IPS-11a (cell line): ENCODE data around the gene MCC.

Experiments
- H3K4me3 ChIP-seq: one replicate; pipeline ENCODE4 v1.5.1; 2013; ENCODE audit warnings: low read depth, low read length, control low read depth

MCC gene

DNA sequence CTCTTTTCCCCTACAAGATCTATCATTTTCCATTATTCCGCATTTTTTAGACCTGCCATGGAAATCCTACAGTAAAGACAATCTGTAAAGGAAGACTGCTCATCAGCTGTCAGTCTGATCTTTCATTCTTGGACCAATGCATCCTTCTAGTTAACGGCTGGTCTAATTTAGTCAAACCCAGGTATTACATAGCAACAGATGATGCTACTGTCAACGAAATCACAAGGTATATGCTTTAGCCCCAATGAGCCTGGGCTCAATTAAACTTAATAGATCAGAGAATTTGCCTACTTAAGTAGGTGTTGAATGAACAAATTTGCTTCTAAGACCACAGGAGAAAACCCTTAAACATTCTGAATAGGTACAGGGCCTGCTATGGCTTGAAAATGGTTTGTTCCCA, 260.5 kb downstream of the MCC start:
- no peak overlapping the region for H3K4me3 ChIP-seq

DNA sequence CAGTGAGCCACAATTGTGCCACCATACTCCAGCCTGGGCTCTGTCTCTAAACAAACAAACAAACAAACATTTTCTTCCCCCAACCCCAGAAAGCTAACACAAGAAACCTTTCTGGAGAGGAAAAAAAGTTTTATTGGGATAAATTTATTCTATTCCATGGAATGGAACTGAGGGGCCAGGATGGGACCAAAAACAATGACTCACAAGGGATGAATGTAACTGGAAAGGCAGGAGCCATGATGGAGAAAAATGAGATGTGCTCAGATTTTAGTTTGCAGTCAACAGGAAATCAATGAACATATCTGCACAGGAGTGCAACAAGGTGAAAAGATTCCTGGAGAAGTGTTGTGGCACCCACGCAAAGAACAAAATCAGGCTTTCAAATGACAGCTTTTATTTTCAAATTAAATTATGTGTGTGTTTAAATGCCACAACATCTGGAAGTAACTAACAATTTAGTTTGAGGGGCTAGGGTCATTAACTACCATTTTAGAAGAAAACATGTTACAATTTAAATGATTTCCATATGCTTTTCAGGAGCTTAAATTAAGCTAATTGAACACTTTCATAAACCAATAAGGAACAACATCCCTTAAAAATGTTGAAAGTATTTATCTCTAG, 262.0 kb downstream of the MCC start:
- H3K4me3 ChIP-seq = no peak overlapping the region

DNA sequence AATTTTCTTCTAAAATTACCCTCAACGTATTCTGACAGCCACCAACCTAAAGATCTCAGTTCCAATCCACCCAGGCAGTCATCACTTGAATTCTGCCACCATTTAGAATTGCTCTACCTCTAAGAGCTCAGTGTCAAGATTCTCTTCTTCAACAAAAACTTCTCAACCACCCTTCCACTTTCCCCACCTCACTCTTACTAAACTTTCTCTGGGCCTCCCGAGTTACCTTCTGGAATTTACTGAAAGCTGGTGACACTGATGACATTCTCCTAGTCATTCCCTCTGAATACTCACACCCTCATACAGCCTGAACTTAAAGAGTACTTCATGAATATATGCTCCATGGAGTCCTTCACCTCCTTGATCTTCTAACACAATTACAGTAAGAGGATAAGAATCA, 263.0 kb downstream of the MCC start:
- no peak overlapping the region for H3K4me3 ChIP-seq

DNA sequence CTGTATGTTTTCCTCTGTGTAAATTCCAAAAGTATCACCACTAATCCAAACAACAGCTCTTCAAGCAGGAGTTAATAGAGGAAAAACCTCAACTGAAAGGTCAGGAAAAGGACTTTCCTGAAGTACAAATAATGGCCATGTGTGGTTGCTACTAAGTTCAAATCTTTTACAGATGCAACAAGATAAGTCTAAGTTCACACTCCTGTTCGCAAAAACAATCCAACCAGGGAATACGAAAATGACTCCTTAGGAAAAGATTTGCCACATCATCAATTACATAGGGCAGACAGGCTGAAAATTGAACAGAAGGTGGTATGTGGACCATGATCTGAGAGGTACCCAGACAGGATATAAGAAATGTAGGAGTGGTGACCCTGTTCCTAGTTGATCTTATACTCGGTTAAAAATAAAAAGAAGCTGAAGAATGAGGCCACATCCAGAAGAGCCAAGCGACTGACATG, 263.6 kb downstream of the MCC start:
- no peak overlapping the region for H3K4me3 ChIP-seq

DNA sequence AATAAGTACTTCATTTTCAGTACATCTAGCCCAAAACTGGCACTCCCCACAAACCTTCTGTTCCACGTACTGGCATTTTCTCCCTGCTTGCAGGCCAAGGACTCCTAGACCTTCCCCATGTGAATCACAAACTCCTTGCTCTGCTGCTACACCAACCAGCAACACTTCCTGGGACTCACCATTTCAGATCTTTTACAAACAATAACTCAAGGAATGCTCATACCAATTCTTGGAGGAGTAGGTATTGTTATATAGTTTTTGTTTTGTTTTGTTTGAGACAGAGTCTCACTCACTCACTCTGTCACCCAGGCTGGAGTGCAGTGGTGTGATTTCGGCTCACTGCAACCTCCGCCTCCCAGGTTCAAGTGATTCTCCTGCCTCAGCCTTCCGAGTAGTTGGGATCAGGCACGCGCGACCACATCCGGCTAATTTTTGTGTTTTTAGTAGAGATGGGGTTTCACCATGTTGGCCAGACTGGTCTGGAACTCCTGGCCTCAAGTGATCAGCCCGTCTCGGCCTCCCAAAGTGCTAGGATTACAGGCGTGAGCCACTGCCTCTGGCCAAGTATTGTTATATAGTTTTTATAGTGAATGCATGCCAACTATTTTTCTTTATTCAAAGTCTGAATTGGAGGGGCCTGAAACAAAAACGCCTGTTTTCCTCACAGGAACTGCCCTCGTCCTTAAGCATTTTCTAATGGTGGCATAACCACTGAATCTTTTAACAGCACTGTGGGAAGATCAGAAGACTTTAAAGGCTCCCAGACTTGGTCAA, 264.2 kb downstream of the MCC start:
- H3K4me3 ChIP-seq = no peak overlapping the region

DNA sequence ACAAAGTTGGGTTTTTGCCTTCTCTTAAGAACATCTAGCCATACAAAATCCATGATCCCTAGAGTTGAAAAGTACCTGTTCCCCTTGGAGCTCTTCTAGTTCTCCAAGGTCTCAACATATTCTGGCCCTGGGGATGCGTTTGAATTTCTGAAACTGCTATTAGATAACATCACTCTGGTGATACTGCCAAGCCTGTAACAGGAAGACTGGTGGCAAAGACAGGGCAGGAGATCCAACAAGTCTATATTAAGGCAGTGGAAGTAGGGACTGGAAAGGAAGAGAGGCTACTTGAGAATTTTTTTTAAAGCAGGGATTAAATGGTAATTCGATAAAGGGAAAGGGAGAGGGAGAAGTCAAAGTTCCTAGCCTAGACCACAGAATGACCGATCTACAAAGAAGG, 264.9 kb downstream of the MCC start:
- no peak overlapping the region for H3K4me3 ChIP-seq

DNA sequence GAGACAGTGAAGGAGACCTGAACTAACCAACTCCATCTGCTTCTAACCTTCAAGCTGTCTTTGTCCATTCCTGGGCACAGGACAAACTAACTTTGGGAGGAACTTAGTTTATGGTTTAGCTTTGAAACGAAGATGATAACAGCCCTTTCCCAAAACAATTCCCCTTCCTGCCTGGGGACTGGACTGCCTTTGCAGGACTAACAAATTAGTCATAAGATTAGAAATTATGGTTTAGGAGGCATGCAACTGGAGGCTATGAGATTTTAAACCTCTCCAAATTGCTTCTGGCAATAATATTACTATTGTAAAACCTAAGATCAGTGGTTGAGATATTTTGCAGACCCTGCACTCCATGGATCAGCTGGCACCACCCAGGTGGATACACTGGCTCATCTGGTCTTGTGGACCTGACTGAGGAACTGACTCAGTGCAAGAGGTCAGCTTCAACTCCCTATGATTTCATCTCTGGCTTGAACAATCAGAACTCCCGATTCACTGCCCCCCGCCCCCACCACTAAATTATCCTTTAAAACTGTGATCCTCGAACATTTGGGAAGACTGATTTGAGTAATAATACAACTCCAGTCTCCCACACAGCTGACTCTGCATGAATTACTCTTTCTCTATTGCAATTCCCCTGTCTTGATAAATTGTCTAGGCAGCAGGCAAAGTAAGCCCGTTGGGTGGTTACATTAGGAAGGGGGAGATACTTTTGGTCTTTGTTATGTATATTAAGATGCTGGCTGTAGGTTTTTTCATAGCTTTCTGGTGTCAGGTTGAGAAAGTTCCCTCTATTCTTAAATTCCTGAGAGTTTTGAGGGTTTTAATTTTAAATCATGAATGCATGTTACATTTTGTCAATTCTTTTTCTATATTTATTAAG, 266.7 kb downstream of the MCC start:
- no peak overlapping the region for H3K4me3 ChIP-seq

DNA sequence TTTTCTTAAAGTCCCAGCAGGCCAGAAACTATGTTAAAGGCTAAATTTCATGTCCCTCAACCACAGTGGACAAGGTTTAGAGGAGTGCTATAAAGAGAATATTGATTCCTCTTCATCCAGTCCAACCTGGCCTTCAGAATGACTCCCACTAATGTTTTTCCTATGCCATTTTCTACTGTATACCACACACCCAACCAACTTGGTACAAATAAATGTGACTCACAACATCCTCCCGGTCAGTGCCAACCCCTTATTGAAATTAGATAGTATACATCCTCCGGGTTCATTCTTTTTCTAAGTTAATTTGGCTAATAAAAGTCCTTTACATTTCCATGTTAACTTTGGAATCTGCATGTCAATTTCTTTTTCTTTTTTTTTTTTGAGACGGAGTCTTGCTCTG, 268.6 kb downstream of the MCC start:
- no peak overlapping the region for H3K4me3 ChIP-seq

DNA sequence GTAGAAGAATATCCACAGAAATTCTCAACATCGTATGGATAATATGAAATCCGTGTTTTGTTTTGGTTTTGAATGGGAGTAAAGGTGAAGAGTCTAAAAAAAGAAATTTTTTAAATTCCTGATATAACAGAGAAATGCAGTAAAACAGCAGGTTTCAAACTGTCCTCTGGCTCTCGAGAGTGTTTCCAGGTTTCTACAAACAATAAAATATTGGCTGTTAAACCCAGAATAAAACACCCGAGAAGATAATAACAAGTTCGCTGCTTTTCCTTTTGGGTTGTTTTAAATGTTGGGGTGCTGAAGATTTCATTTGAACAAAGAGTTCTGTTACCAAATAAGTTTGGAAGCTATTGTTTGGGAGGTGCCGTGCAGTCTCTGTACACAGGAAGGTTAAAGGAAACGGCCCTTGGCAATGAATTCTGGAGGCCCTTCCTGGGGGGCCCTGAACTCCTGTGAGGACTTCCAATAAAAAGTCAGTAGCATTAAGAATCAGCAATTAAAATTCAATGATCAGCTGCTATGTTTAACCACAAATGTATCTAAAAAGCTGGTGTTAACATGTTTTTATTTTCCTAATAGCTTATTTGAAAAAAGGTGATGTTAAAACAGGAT, 269.2 kb downstream of the MCC start:
- no peak overlapping the region for H3K4me3 ChIP-seq

DNA sequence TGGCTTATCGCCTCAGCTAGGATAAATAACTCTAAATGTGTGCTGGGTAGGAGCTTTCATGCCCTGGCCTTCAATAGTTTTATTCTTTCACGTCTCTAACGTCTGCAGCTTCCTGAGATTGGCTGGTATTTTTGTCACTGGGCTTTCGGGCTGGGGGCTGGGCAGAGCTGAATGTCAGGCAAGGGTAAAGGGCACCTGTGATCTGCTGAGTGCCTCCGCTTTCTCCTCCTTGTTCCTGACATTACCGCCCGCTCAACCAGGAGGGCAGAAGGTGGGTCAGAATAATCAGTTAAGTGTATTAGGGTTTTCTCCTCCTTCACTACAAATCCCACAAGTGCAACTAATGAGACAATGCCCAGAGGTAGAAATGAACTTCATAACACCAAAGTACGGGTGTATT, 270.1 kb downstream of the MCC start:
- H3K4me3 ChIP-seq = no peak overlapping the region

DNA sequence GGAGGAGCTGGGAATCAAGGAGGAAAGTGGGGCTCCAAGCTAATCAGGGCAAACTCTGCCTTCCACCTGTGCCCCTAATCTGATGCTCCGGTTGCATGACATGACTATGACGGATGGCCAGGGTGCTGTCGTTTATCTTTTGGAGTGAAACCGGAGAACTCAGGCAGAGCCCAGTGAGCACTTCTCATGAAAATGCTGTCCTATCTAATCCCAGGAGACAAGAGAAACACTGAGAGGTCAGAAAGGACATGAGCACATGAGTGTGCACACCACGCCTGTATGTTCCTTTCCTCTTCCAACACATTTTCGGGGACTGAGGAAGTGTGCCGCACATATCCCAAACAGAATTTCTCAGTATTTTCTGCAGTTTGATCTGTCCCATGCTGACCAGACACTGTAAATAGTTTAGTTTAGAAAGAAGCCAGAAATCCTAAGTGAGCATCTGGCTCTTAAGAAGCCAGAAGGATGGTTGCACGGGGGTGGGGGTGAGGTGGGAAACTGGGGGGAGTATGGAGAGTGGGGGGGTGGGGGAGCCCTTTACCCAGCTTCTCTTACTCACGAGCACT, 270.6 kb downstream of the MCC start:
- H3K4me3 ChIP-seq = no peak overlapping the region

DNA sequence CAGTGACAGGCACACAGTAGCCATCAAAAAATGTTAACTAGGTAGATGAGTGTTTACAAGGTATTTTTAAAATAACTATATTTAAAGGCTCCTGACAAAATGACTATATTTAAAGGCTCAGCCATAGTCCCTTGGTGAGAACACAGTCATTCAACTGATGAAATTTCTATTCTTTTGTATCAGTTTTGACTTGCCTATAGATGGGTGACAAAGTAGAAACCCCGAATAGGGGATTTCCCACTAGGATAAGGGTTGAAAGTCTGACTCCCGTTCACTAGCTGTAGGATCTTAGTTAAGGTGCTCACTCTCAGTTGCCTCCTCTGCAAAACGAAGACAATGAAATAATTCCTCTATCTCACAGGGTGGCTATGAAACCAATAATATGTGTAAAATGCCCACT, 271.7 kb downstream of the MCC start:
- H3K4me3 ChIP-seq = no peak overlapping the region

DNA sequence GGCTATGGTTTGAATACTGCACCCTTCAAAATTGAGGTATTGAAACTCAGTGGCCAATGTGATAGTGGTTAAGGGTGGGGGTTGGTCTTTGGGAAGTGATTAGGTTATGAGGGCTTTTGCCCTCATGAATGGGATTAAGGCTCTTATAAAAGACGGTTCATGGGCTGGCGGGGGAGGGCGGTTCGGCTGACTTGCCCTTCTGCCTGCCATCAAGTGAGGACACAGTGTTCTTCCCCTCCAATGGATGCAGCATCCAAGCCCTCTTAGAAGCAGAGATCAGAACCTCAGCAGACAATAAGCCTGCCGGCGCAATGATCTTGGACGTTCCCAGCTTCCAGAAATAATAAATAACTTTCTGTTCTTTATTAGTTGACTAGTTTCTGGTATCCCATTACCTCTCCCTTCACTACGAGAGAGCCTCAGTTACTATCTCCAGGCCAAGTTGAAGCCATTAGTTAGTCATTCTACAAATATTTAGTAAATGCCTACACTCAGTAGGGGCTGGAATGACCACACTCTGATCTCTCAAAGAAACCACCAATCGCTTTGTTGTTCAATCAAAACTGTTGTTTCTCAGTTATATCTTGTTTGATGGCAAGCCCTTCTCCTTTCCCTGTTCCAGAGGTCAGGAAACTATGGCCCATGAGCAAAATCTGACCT, 272.7 kb downstream of the MCC start:
- H3K4me3 ChIP-seq = no peak overlapping the region

DNA sequence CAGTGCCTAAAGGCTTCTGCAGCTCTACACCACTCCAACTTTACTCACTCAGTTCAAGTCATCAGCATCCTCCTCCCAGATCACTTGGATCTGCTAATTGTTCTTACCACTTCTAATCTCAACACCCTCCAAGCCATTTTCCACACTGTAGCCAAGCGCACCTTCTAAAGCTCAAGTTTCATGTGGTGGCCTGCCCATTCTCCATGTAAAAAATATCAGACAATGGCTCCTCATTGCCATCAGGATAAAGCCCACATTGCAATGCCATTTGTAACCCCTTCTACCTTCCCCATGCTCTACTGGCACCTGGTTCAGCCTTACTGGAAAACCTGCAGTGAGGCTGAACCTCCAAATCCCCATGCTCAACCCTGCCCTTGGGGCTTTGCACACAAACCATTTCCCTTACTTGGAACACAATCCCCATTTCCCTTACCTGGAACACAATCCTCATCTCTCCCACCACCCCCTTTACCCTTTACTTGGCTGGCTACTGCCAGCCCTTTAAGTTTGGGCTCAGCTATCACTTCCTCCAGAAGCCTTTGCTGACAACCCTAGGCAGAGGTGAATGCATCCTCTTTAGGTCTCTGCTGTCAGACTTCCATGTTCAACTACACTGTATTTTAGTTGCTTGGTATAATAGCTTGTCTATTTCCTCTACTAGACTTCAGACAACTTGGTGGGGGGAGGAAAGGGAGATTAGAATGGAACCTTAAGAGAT, 273.5 kb downstream of the MCC start:
- H3K4me3 ChIP-seq = no peak overlapping the region

DNA sequence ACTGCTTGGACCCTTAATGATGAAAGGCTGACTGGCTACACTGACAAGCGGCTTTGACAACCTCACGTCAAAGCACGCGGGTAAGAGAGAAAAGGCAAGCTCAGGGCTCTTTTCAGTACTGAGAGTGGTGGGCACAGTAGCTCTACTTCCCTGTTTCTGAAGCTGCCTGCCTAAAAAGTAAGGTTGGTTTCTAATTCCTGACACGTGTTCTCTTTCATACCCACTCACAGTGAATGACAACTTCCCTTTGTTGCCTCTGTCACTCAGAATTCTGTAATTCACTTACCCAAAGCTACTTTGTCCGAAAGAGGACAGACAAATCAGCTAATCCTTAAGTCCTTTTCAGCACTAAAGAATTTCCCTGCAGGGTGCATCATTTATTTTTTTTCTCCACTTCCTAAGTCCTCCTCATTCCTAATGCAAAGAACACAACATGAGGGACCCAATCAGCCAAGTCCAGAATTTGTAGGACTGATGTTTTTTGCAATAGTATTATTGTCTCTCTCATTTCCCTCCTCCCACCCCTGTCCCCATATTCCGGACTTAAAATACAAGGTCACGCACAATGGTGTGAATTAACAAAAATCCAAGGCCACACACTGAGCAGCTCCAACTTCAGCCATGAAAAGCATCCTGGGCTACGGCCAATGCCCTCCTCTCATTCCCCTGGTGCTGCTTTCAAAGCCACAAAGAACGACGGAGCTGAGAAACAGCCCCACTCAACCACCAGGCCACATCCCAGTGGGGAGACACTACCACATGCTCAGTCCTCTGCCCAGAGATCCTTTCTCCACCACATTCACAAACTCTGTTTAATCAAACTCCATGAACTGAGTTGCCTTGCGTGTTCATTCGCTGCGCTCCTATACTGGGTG, 274.5 kb downstream of the MCC start:
- H3K4me3 ChIP-seq = no peak overlapping the region

DNA sequence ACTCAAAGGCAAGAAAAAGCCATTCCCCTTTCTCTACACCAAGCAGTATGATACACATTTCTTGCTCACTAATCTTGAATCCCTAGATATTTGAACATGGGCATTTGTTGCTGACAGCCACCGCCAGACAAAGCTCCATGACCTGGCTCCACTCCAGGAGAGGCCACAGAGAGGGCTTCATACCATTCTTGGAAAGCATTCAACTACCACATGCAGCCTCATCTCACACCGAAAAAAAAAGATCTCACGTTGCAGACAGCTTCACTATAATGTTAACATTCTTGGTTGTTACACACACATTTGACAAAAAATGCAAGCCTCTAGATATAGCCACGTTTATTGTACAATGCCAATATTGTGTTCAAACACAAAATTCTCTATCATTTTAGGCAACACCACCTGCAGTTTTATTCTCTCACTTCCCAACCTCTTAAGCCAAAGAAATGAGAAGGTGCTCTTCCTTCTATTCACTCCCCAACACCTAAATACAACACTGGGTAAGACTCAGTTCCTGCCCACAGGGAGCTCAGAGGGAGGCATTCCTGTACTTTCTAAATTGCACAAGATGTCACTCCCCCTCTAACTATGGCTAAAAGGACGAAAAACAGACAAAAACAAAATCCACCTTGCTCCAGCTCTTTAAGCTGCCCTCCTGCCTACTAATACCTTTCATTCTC, 275.9 kb downstream of the MCC start:
- no peak overlapping the region for H3K4me3 ChIP-seq

DNA sequence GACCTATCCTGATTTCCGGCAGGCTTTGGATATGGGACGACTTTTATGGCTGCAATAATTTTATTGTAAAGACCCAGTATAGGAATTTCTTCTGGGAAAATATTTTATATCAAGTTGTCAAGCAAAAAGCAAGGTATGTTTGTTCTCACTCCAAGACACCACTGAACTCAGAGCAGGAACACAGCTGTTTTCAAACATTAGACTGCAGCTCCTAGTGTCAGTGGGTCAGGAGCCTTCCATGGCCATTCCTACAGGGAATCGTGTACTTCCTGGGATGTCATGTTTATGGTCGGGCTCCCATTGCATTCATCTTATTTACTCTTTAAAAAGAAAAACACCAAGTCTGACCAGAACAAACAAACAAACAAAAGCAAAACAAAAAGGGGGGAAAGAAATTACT, 278.8 kb downstream of the MCC start:
- no peak overlapping the region for H3K4me3 ChIP-seq

DNA sequence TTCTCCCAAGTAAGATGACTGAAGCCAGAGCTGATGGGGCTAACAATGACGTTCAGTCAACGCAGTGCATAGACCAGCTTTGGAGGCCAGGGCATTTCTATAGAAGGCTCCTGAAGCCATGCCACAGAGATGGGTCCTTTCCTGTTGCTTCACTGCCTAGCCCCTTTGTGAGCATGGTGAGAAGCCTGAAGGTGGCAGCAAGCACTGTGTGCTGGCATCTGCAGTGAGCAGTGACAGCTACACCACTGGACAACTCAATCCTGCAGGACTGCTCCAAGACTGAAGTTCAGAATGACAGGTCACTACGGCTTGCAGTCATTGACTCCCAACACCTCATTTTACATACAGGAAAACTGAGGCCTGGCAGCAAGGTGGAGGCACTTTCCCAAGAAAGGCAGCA, 282.4 kb downstream of the MCC start:
- no peak overlapping the region for H3K4me3 ChIP-seq
